Peyer's patch (tissue), 4 donors: ENCODE data around the gene USP3. TPM values are rescaled to one million over a fixed set of nuclear protein-coding genes. Genes with fewer than 3 reads are reported as not detected.

Experiments used
- DNase-seq, 3 donors: peaks; one replicate each; pipeline ENCODE4 v3.0.0-alpha.2; 2017 to 2019
- H3K27ac ChIP-seq, 4 donors: fragments of 200-600 bp; sonication (generic); one replicate each; pipeline ENCODE4 v1.5.1; 2016 to 2019
- H3K27me3 ChIP-seq, 2 donors: fragments of 200-600 bp; sonication (generic); one replicate each; pipeline ENCODE4 v1.5.1; 2019
- H3K36me3 ChIP-seq, 3 donors: fragments of 200-600 bp; sonication (generic); one replicate each; pipeline ENCODE4 v1.5.1; 2016 to 2019
- H3K4me1 ChIP-seq, 4 donors: fragments of 200-600 bp; sonication (generic); one replicate each; pipeline ENCODE4 v1.5.1; 2016 to 2019
- H3K4me3 ChIP-seq, 4 donors: fragments of 200-600 bp; sonication (generic); 1 replicate in 3 of 4; 2 replicates in 1 of 4; pipeline ENCODE4 v1.5.1; 2016 to 2019; ENCODE audit warnings: mild to moderate bottlenecking in 1 of 4
- H3K9me3 ChIP-seq, 4 donors: fragments of 200-600 bp; sonication (generic); one replicate each; pipeline ENCODE4 v1.5.1; 2016 to 2019; ENCODE audit warnings: mild to moderate bottlenecking in 1 of 4
- CTCF ChIP-seq, 6 experiments: fragments of 450-650 bp in 4 of 6; fragments of 200-600 bp in 2 of 6; sonication (generic) in 1 of 6; IDR thresholded peaks; one replicate each; pipeline ENCODE4 v1.5.1; 2017 to 2019; ENCODE audit warnings: antibody characterized with exemption in 6 of 6, mild to moderate bottlenecking in 3 of 6, moderate library complexity in 1 of 6
- POLR2A ChIP-seq, 2 donors: fragments of 450-650 bp; IDR thresholded peaks; one replicate each; pipeline ENCODE4 v1.5.1; 2017; ENCODE audit warnings: antibody characterized with exemption in 2 of 2, mild to moderate bottlenecking in 2 of 2, moderate library complexity in 2 of 2
- total RNA-seq, 4 donors: library from RNA; depleted of rRNA; stranded (reverse); fragments of >200 nt; gene quantifications; one replicate each; pipeline ENCODE4 v1.1.0, GENCODE V29; 2016

The USP3 gene
- total RNA-seq, 4 donors from 2014 or later = 67.8 to 86.1 (median 76.9) TPM

GRCh38 chr15:63608989-63609388 lies 104.6 kb downstream of the USP3 start:
- Histone ChIP-seq H3K27ac (no peak overlapping the region), H3K9me3 (no peaks in the 10 kb centered on the region), H3K27me3 (no peaks in the 10 kb centered on the region), H3K4me3 (no peak overlapping the region), H3K4me1 (peaks cover 6 to 20% (median 13%) of the 10 kb centered on the region in 4 donors), H3K36me3 (peaks cover 0 to 39% (median 0%) of the 10 kb centered on the region in 3 donors)
- no peak for DNase-seq
- no peak for TF ChIP-seq CTCF (IDR thresholded peaks at IDR 0.05)
- no peak for TF ChIP-seq POLR2A (IDR thresholded peaks at IDR 0.05)

- TF ChIP-seq POLR2A (IDR thresholded peaks at IDR 0.05) (no peak), CTCF (IDR thresholded peaks at IDR 0.05) (no peak)
- Histone ChIP-seq H3K36me3 (peaks cover 0 to 43% (median 0%) of the 10 kb centered on the region in 3 donors), H3K4me1 (peaks cover 6 to 20% (median 13%) of the 10 kb centered on the region in 4 donors), H3K27me3 (no peaks in the 10 kb centered on the region), H3K9me3 (no peaks in the 10 kb centered on the region), H3K4me3 (no peak overlapping the region), H3K27ac (no peak overlapping the region)
- DNase-seq = no peak
Measured at GRCh38 chr15:63609448-63609847, 105.1 kb downstream of the USP3 start.

GRCh38 chr15:63610209-63610841 lies 105.9 kb downstream of the USP3 start:
- peak; percentile 61 to 91 (median 79) for DNase-seq
- H3K4me3 ChIP-seq = no peak overlapping the region
- H3K27me3 ChIP-seq = no peaks in the 10 kb centered on the region
- H3K36me3 ChIP-seq = peaks cover 0 to 52% (median 0%) of the 10 kb centered on the region in 3 donors
- peaks cover 6 to 20% (median 13%) of the 10 kb centered on the region in 4 donors for H3K4me1 ChIP-seq
- TF ChIP-seq POLR2A (IDR thresholded peaks at IDR 0.05) = no peak
- peak; percentile 59 to 83 (median 75) for TF ChIP-seq CTCF (IDR thresholded peaks at IDR 0.05)
- no peaks in the 10 kb centered on the region for H3K9me3 ChIP-seq
- peak overlapping the region; percentile 39 to 75 (median 68) for H3K27ac ChIP-seq

GRCh38 chr15:63611177-63611576 lies 106.8 kb downstream of the USP3 start:
- no peak overlapping the region for H3K4me3 ChIP-seq
- H3K27me3 ChIP-seq = no peaks in the 10 kb centered on the region
- H3K4me1 ChIP-seq = peaks cover 6 to 13% (median 9%) of the 10 kb centered on the region in 4 donors
- H3K36me3 ChIP-seq = peaks cover 0 to 60% (median 0%) of the 10 kb centered on the region in 3 donors
- no peak for DNase-seq
- TF ChIP-seq POLR2A (IDR thresholded peaks at IDR 0.05) (no peak), CTCF (IDR thresholded peaks at IDR 0.05) (no peak)
- peak overlapping the region; percentile 39 to 75 (median 68) for H3K27ac ChIP-seq
- no peaks in the 10 kb centered on the region for H3K9me3 ChIP-seq

- H3K4me3 ChIP-seq = no peak overlapping the region
- peaks cover 0 to 64% (median 0%) of the 10 kb centered on the region in 3 donors for H3K36me3 ChIP-seq
- no peaks in the 10 kb centered on the region for H3K27me3 ChIP-seq
- TF ChIP-seq CTCF (IDR thresholded peaks at IDR 0.05) = no peak
- TF ChIP-seq POLR2A (IDR thresholded peaks at IDR 0.05) = no peak
- H3K4me1 ChIP-seq = peaks cover 5 to 11% (median 8%) of the 10 kb centered on the region in 4 donors
- DNase-seq = no peak
- no peak overlapping the region for H3K27ac ChIP-seq
- no peaks in the 10 kb centered on the region for H3K9me3 ChIP-seq
Measured at GRCh38 chr15:63612300-63612699, 107.9 kb downstream of the USP3 start.
